NCI-H2029 treated with DMSO at 0.1 percent for 48 hours (cell line): ENCODE data around the gene CDK14.

ENCODE experiments used
- DNase-seq: peaks from one replicate; lab custom pipeline; 2025; lab: John Stamatoyannopoulos, UW

The CDK14 gene

GRCh38 chr7:91093181-91093580 is 497.1 kb downstream of the CDK14 start:
- DNase-seq: no peak

GRCh38 chr7:91098566-91098965 is 502.4 kb downstream of the CDK14 start:
- DNase-seq: no peak

GRCh38 chr7:91103363-91103762 is 507.2 kb downstream of the CDK14 start:
- no peak for DNase-seq

- DNase-seq: no peak
Measured at GRCh38 chr7:91107460-91107859, 511.3 kb downstream of the CDK14 start.

GRCh38 chr7:91109200-91109599 is 513.1 kb downstream of the CDK14 start:
- DNase-seq: no peak

GRCh38 chr7:91112902-91113341 is 516.8 kb downstream of the CDK14 start:
- DNase-seq: no peak

GRCh38 chr7:91114232-91114631 is 518.1 kb downstream of the CDK14 start:
- no peak for DNase-seq

GRCh38 chr7:91126762-91127161 is 530.6 kb downstream of the CDK14 start:
- DNase-seq: no peak

GRCh38 chr7:91127325-91127724 is 531.2 kb downstream of the CDK14 start:
- DNase-seq: no peak

GRCh38 chr7:91127959-91128358 is 531.8 kb downstream of the CDK14 start:
- DNase-seq: no peak

- no peak for DNase-seq
Measured at GRCh38 chr7:91128683-91129348, 532.7 kb downstream of the CDK14 start.

- DNase-seq: no peak
Measured at GRCh38 chr7:91135300-91135699, 539.2 kb downstream of the CDK14 start.

GRCh38 chr7:91135703-91136430 is 539.7 kb downstream of the CDK14 start:
- DNase-seq: no peak

- DNase-seq: no peak
Measured at GRCh38 chr7:91137153-91137787, 541.1 kb downstream of the CDK14 start.

GRCh38 chr7:91137788-91138368 is 541.8 kb downstream of the CDK14 start:
- no peak for DNase-seq

- no peak for DNase-seq
Measured at GRCh38 chr7:91140286-91140685, 544.2 kb downstream of the CDK14 start.

- DNase-seq: no peak
Measured at GRCh38 chr7:91140982-91141381, 544.9 kb downstream of the CDK14 start.

GRCh38 chr7:91142743-91143142 is 546.6 kb downstream of the CDK14 start:
- DNase-seq: no peak

GRCh38 chr7:91149341-91150246 is 553.5 kb downstream of the CDK14 start:
- no peak for DNase-seq

GRCh38 chr7:91151916-91152315 is 555.8 kb downstream of the CDK14 start:
- no peak for DNase-seq

- DNase-seq: no peak
Measured at GRCh38 chr7:91156316-91157185, 560.4 kb downstream of the CDK14 start.
